ENCODE data around the gene AGBL1.

The AGBL1 gene
- 0 reads per million in 3 experiments for total RNA-seq

DNA sequence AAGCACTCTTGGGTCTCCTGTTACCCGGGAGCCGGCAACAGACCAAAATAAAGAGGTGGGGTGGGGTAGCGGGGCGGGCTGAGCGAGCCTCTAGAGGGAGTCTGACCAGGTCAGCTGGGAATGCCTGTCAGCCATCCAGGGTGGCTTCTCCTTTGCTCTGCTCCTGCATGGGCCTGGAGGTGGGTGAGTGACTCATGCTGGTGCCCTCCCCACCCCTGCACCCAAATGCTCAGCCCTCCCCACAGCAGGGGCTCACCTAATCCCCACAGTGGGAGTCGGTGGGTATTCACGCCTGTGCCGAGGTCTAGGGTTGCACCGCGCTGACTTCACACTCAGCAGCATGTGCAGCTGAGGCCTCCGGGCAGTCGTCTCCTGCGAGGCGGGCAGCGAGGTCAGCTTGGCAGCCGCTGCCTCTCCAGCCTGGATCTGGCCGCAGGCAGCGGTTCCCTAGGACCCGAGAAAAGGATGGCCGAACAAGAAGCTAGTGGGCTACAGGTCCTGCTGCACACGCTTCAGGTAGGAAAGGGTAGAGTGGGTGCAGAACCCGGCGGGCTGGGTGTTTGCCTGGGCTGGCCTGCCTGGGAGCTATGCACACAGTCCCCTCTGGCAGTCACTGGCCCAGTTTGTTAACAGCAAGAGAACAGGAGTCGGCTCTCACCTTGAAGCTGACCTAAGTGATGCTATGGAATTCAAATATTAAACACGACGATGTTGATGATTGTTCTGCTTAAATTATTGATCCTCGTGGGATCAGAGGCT is at the start of gene AGBL1:
TSS of gene AGBL1 (plus strand) at position 364 of the 759 bp plus-strand sequence.
- DNase-seq, result no peak

DNA sequence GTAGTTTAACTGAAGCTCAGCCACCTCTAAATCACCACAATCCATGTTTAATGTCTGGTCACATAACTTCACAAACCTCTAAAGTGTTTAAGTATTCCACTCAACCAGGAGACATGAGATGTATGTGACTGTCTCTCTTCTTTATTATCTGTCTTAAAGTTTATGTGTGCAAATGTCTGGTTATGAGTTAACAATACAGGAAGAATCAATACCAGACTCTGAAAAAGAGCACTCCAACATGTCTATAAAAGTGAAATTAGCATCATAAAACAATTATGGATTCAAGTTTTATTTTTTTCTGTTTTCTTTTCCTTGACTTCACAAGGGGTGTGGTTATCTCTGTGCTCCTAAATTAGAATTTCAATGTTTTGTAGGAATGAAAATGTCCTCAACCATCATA is 44.8 kb upstream of the AGBL1 start:
- no peak for DNase-seq

DNA sequence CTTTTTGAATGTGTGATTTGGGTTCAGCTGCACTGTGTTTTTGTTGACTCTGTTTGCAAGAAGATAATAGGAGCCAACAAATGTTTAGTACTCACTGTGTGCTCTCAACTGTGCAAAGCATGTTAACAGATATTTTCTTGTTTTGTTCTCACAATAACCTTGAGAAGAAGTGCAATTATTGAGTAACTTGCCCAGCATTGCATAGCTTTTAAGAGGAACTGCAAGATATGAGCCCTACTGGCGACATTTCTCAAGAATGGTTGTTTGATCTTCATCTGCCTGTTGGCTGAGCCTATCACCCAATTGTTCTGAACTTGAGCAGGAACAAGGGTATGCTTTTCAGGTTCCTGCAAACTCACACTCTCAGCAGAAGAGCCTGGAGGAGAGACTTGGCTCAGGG is 43.4 kb upstream of the AGBL1 start:
- no peak for DNase-seq

DNA sequence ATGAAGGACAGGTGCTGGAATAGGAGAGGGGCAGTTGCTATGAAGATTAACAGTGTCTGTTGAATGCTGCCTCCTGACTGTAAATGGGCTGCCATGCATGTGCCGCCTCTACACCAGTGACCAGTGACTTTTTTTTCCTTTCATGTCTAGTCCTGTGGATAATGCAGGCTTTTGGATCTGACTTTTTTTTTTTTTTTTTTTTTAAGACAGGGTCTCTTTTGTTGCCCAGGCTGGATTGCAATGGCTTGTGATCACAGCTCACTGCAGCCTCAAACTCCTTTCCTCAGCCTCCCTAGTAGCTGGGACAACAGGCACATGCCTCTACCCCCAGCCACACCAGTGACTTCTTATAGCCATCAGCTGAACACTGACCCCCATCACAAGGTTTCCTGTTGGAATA is 41.2 kb upstream of the AGBL1 start:
- DNase-seq, result no peak

DNA sequence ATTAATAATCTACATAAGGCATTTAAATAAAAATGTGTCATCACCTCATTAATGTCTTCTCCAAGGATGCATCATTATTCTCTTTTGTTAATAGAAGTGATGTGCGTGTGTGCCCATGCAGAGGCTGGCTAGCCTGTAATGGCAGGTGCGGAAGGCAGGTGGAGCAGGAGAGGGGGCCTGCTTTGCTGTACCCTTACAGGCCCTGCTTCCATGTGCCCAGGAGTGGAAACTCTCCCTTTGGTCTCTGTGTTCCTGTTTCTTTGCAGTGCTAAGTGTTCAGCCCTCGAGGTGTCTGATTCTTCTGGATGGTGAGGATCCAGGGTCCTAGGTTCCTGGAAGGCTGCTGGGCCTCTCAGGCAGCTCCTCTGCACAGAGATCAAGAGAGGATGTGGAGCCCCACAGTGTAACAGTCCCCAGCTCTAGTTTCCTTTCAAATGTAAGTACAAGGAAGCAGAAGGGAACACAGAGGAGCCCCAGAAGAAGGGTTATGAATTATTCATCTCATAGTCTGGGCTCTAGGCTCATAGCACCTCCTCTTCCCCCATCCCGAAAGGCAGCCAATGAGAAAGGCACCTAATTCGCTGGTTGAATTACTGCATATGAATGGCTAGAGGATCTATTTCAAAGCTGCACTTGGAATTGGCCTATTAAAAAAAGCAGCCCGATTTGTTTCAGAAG is 39.2 kb upstream of the AGBL1 start:
- no peak for DNase-seq

DNA sequence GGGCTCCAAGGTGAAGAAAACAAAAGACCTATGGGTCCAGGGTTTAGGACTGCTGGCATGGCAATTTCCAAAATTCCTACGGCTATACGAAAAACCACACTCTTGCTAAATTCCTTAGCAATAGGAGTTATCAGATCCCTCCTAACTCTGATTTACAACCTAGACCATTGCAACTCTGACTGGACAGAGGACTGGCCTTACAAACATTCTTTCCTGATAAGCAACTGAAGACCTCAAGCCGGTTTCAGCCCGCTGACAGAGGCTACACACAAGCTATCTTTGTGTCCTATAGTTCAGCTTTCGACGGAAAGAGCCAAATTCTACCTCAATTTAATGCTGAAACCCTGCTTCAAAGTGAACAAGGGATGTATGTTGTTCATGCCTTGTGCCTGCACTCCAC is 38.3 kb upstream of the AGBL1 start:
- no peak for DNase-seq

DNA sequence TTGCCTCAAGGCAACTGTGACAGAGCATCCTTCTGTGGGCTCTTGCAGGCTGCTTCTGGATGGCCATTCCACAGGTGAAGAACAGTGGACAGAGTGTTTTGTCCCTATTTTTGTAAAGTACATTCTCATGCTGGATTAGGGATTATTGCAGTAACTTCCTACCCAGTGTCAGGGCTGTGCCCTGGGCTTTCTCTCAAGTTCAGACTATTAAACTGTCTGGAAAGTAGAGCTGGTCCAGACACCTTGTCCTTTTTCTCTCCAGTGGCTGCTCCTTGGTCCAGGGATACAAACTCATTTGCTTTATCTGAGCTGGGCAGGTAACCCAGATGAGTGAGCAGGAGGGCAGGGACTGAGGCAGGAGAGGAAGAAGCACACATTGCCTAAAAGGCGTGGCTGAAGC is 37.4 kb upstream of the AGBL1 start:
- no peak for DNase-seq

DNA sequence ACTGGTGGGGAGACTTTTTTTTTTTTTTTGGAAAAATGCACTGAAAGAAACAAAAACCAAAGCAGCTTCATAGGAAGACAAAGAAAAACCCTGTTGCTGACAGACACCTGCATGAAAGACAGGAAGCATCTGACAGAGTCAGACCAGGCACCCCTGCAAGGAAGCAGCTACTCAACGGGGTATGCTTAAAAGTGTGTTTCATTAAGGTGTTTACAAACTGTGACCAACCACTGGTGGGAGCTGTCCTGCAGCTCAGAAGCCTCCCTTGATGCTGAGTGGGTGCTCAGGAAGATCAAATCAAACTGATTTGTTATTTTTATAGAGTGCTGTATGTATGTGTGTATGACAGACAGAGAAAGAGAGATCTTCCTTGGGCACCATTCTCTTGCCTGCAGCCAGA is 34.7 kb upstream of the AGBL1 start:
- no peak for DNase-seq

DNA sequence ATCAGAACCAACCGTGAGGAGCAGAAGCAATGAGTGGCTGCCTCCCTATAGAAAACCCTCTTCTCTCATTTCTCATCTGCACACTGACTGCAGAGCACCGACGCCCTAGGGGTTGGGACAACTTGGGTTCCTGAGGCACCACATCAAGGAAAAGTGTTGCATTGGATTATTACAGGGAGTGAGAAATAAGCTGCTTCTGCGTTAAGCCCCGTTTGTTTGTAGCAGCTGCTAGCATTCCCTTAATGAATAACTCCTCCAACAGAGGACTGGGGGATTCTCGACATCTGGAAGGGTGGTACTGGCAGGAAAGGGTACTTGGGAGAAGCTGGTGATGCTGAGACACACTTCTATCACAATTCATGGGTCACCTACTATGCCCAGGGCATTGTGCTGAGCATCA is 25.3 kb upstream of the AGBL1 start:
- DNase-seq, result no peak

DNA sequence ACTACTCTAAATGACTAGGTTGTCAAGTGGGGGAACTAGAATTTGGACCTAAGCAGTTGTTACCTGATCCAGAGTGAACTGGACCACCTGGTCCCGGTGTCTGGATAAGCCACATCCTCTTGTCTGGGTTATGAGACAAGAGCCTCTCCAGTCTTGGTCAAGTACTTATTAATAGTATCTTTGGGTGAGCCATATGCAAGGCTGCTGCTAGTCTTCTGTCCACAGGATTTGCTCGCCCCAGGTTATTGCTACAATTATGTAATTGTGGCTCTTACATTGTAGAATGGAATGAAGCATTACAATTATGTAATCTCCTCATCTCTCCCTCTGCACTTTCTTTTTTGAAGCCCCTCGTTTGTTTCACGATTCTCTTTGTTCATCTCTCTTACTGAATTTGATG is 24.0 kb upstream of the AGBL1 start:
- DNase-seq, result no peak

DNA sequence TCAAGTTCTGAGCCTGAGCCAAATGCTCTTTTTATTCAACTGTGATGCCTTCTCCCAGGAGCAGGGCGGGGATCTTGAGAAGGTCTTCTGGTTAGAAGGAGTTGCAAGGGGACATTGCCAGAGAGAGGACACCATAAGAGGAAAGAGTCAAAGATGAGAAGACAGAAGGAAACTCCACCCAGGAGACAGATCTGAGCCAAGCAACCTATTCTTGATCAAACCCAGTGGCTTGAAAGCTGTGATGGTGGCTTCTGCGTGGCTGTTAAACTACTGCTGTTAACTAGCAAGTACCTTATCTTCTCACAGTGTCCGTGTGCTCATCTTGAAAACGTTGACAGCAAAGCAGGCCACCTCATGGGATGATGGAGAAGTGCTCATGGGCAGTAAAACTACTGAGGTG is 19.8 kb upstream of the AGBL1 start:
- DNase-seq, result no peak

DNA sequence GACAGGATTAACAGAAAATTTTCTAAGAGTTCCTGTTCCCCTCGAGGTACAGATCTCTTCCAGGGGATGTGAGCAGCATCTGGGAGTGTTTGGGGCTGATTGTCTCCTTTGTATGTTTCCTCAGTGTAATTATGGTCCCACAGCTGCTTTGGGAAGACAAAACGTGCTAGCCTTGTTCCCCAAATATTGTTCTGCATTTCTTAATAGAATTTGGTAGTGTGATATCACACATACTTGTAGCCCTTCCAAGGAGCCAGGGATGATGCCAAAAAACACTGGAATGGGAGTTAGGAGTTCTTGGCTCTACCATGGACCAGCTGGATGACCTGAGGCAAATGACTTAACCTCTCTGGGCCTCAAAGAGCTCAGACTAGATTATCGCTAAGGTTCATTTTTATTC is 19.0 kb upstream of the AGBL1 start:
- no peak for DNase-seq

DNA sequence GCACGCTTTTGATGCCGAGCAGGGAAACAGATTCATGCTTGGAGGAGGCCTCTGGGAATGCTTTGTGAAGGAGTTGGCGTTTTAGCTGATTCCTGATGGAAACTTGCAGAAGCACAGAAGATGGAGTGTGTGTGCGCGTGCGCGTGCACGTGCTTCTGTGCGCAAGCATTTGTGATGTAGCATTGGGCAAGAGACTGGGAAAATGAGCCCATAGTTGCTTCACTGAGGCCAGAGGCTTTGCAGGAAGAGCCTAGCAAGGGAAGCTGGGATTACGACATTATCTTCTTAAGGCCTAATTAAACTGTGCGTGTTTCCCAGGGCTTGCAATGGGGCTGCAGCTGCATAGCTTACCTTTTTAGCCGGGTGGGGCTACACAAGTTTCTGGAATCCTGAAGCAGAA is 18.1 kb upstream of the AGBL1 start:
- DNase-seq, result no peak

DNA sequence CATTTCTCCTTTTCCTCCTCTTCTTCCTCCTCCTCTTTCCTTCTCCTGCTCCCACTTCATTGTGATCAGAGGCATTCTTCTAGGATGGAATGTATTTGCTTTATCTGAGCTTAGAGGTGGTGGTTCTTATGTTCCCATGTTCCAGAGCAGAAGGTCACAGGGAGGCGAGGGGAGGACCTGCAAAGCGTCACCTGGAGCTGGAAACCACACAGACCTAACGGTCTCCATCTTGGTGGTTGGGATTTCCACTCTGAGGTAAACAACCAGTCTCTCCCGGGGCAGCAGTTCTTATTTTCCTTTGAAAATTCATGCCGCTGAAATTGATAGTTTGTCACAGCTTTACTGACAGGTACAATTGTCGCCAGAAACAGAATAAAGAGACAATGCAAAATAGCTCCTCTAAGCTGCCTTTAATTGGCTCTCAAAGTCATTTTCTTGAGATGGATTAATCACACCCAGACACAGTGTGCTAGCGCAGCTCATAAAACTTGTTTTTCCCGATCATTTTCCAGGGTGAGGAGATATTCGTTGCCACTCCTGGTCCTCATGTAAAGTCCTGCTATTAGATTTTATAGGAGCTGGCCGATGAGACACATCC is 16.9 kb upstream of the AGBL1 start:
- no peak for DNase-seq

DNA sequence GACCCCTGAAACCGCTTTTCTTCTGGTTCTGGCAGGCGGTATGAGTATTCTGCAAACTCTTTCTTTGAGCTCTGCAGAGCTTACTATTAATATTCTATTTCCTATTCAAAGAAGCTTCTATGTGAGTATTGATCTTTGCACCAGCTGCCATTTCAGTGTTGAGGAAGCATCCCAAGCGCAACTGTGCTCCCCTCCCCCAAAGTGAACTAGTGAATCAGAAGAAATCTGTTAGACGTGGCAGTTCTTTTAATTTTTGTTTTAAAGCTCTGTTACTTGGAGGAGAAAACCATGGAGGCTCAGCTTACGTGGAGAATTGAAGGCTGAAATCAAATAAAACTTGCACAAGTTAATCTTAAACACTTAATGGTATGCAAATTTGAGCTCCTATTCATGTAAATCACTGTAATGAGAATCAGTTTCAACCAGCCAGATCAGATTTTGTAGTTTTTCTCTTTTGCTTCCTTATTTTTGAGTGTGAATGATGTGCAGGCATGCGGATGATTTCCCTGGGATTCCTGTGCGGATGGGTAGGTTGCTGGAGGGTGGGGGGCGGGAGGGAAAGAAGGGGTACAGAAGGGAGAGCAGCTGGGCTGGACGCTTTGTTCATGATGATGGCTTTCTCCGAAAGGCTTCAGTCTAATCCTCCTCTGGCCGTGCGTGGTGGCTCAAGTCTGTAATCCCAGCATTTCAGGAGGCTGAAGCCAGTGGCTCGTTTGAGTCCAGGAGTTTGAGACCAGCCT is 16.1 kb upstream of the AGBL1 start:
- no peak for DNase-seq

DNA sequence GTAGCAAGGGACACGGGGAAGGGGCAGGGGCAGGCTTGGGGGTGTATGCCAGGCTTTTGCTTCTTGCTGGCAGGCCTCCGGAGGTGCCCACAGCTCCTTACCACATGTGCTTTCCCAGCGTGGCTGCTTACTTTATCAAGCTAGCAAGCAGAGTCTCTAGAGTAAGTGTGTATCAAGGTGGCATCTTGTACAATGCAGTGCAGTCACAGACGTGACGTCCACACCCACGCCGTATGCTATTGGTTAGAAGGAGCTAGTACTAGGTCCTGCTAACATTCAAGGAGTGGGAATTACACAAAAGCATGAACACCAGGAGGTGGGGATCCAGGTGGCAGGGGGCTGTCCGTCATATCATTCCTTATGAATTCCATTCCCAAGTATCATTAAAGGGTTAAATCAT is 15.3 kb upstream of the AGBL1 start:
- no peak for DNase-seq

DNA sequence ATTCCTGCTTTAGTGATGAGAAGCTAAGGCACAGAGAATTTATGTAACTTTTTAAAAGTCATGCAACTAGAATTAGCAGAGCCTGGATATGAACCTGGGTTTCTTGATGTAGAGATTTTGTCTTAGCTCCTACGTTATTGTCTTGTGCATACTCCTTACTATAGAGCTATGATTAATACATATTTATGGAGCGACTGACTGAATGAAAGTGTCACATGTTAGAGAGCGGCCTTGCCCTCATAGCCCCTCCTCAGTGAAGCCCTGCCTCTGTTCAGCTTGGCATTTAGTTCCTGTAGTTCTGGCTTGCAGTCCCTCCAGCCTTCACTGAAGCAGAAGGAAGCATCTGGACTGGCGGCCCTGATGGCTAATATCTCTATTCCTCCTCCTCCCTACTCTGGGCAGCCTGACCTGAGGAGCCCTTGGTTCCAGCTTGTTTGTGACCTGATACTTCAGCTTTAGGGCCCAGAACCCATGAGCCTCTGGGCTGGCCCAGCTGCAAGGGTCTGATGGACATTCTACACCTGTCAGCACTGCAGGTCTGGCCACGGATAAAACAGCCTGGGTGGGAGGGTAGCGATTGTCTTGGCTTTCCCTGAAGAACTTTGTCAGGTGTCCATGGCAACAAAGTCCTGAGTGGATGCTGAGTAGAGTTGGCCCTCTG is 13.4 kb upstream of the AGBL1 start:
- DNase-seq, result no peak

DNA sequence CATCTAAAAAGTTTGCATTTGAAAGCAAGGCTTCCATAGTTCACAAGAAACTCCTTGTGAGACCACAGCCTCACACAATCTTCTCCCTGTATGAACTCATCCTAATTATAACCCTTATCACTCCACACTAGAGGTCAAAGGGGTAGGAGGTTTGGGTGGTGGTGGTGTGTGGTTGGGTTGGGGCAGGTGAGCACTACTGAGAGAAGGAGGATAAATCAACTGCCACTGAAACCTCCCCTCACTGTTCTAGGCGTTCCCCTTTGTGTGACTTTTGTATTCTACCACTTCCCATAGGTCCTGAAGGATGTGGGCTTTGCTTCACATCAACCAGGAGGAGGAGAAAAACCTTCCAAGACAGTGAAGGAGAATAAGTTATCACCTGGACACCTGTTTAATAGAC is 6.4 kb upstream of the AGBL1 start:
- DNase-seq, result no peak

DNA sequence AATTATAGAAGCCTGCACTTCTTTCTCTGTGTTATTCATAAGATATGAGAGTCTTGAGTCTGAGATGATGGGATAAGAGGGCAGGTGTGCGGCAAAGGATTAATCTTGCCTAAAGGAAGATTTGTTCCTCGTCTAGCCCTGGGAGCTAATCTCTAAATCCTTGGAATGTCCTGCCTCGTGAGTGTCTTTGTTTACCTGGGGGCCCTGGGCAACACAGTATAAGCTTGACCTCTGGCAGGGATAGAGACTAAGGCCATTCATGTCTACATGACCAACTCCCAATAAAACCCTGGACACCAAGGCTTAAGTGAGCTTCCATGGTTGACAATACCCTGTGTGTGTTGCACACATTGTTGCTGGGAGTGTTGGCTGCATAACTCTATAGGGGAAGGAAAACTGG is 3.2 kb upstream of the AGBL1 start:
- no peak for DNase-seq

DNA sequence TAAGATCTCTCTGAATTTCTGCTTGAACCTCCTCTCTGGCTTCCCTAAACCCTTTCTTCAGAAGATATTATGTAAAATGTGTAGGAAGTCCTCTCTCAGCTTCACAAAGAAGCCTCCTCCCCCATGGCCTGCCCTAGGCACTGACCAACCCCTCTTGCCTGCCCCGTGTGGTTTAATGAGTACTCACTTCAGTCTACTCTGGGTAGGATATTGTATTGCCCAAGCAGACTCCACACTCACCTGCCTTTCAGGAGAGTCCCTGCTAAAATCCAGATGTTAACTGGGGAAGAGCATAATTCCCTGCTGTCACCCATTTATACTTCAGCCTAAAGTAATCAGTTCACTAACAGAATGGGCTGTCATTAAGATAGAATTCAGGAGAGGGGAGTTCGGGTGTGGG is 2.6 kb upstream of the AGBL1 start:
- DNase-seq, result no peak

DNA sequence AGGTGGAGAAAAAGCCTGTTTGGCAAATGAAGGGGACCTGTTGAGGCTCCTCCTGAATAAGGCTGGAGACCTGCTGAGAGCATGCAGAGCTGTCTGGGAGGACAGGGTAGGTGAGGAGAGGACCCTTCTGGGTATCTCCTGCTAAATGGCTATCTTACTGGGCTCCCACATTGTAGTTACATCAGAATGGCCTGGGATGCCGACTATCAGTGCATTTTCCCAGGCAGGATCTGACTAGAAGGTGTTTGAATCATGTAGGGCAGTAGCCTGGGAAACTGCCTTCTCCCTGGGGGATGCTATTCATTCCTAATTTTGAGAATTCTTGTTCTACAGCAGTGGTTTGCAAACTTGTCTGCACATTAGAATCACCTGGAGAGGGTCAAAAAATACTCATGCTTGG is 631 bp downstream of the AGBL1 start:
- DNase-seq, result no peak

DNA sequence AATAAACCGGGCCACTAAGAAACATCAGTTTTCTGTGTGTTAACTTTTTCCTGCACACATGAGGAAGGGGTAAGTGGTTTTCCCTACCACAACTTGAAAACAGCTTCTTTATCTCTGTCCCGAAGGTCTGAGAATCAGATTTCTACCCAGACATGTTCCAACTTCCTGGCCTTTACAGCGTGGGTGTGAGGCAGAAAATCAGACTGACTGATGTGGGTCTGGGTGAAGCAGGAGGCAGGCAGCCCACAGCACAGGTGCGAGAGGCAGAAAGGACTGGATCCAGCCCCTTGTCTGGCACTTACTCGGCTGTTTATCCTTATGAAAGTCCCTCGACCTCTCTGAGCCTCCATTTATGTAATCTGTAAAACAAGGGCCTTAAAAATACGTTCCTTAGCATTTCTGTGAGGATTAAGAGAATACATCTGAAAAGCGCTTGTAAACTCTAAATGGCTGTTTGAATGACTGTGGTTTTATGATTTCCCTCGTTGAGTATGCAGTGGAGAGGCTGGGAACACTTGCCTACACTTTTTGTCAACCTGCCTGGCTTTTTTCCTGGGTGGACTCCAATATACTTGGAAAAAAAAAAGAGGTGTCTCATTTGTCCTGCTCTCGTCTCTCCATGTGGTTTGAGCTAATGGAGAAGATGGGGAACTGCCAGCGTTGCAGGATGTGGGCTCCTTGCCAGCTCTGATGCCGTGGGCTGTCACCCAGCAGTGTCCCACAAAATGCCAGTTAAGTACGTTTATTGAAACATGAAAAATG is 3.1 kb downstream of the AGBL1 start:
- DNase-seq, result peak; percentile 0
